ENCODE results near the gene MPG.

The MPG gene

DNA sequence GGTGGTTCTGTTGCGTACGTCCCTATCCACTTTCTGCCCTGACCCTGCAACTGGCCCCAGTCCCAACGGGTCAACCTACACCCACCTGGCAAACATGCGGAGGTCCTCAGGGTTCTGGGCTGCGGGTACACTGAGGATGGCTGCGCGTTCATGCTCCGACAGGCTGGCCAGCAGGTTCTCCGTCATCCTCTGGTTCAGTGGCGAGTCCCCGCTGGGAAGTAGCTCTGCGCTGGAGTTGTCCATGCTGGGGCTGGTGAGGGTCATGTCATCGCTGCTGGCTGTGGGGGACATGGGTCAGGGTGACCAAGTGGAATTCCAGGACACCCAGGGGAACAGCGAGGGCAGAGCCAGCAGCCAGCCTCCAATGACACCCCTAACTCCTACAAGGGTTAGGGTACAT, 10.6 kb downstream of the MPG start:
- H2AFZ ChIP-seq (ENCODE audit: low read depth, low read length) = no peak overlapping the region
- H3K9me3 ChIP-seq (ENCODE audit: low read length) = no peaks in the 10 kb centered on the region
- H3K4me3 ChIP-seq (ENCODE audit: low read length) = no peak overlapping the region
- H3K36me3 ChIP-seq (ENCODE audit: insufficient read depth, low read length) = peaks cover 48% of the 10 kb centered on the region
- H3K27me3 ChIP-seq (ENCODE audit: insufficient read depth, low read length) = no peaks in the 10 kb centered on the region
- no peaks in the 10 kb centered on the region for H3K4me1 ChIP-seq (ENCODE audit: insufficient read depth, low read length)

GRCh38 chr16:89391-90302, 11.6 kb downstream of the MPG start:
- H3K4me3 ChIP-seq (ENCODE audit: low read length) = no peak overlapping the region
- no peaks in the 10 kb centered on the region for H3K27me3 ChIP-seq (ENCODE audit: insufficient read depth, low read length)
- H3K4me1 ChIP-seq (ENCODE audit: insufficient read depth, low read length) = no peaks in the 10 kb centered on the region
- no peaks in the 10 kb centered on the region for H3K9me3 ChIP-seq (ENCODE audit: low read length)
- H2AFZ ChIP-seq (ENCODE audit: low read depth, low read length) = no peak overlapping the region
- H3K36me3 ChIP-seq (ENCODE audit: insufficient read depth, low read length) = peaks cover 44% of the 10 kb centered on the region

GRCh38 chr16:91484-91883, 13.5 kb downstream of the MPG start:
- H3K27me3 ChIP-seq (ENCODE audit: insufficient read depth, low read length) = no peaks in the 10 kb centered on the region
- no peaks in the 10 kb centered on the region for H3K4me1 ChIP-seq (ENCODE audit: insufficient read depth, low read length)
- H3K9me3 ChIP-seq (ENCODE audit: low read length) = no peaks in the 10 kb centered on the region
- peaks cover 26% of the 10 kb centered on the region for H3K36me3 ChIP-seq (ENCODE audit: insufficient read depth, low read length)
- H3K4me3 ChIP-seq (ENCODE audit: low read length) = no peak overlapping the region
- H2AFZ ChIP-seq (ENCODE audit: low read depth, low read length) = no peak overlapping the region

DNA sequence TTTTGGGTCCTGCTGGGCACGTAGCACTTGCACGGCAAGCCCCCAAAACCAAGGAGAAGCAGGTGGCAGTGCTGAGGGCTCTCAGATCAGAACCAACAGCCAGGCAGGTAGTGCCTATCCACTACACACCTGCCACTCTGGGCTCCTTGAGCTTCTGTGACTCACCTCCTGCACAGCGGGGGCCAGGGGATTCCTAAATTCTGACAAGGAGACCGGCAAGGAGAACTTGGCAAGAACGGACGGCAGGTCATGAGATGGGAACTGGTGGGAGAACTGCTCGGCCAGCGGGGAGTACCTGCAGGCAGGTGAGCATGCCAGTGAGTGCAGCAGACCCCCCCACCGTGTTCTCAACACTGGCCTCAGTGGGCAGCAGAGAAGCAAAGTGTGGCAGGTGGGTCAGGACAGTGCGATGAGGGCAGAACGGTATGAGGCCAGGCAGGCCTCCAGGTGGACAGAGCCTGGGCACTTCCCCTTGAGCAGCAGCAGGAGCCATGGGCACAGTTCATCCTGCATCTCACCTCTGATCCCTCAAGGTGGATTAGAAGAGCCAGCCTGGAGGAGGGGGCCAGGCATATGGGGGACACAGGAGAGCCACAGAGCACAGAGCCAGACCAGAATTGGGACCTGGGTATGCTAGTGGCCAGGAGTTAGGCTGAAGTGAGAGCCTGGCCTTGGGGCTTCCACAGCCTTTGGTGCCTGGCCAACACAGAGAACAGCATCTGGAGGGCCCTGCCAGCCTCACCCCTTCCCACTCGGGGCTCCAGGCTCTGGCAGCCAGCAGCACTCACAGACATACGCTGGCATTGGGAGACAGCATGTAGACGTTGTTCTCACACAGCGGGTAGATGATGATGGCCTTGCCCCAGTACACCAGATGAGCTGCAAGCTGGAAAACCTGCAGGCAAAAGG, 14.7 kb downstream of the MPG start:
- H3K36me3 ChIP-seq (ENCODE audit: insufficient read depth, low read length) = peaks cover 19% of the 10 kb centered on the region
- H3K4me3 ChIP-seq (ENCODE audit: low read length) = no peak overlapping the region
- H3K9me3 ChIP-seq (ENCODE audit: low read length) = no peaks in the 10 kb centered on the region
- H3K27me3 ChIP-seq (ENCODE audit: insufficient read depth, low read length) = no peaks in the 10 kb centered on the region
- H2AFZ ChIP-seq (ENCODE audit: low read depth, low read length) = no peak overlapping the region
- no peaks in the 10 kb centered on the region for H3K4me1 ChIP-seq (ENCODE audit: insufficient read depth, low read length)

- Histone ChIP-seq H3K4me3 (ENCODE audit: low read length) (no peak overlapping the region), H2AFZ (ENCODE audit: low read depth, low read length) (no peak overlapping the region), H3K36me3 (ENCODE audit: insufficient read depth, low read length) (peaks cover 2% of the 10 kb centered on the region), H3K27me3 (ENCODE audit: insufficient read depth, low read length) (no peaks in the 10 kb centered on the region), H3K4me1 (ENCODE audit: insufficient read depth, low read length) (no peaks in the 10 kb centered on the region), H3K9me3 (ENCODE audit: low read length) (no peaks in the 10 kb centered on the region)
These were observed 16.9 kb downstream of the MPG start for GRCh38 chr16:94918-95265.

GRCh38 chr16:96935-97381, 18.9 kb downstream of the MPG start:
- Histone ChIP-seq H3K4me3 (ENCODE audit: low read length) (no peak overlapping the region), H3K4me1 (ENCODE audit: insufficient read depth, low read length) (no peaks in the 10 kb centered on the region), H2AFZ (ENCODE audit: low read depth, low read length) (no peak overlapping the region), H3K27me3 (ENCODE audit: insufficient read depth, low read length) (no peaks in the 10 kb centered on the region), H3K36me3 (ENCODE audit: insufficient read depth, low read length) (no peaks in the 10 kb centered on the region), H3K9me3 (ENCODE audit: low read length) (no peaks in the 10 kb centered on the region)

- no peaks in the 10 kb centered on the region for H3K36me3 ChIP-seq (ENCODE audit: insufficient read depth, low read length)
- H3K4me3 ChIP-seq (ENCODE audit: low read length) = no peak overlapping the region
- peaks cover 2% of the 10 kb centered on the region for H3K4me1 ChIP-seq (ENCODE audit: insufficient read depth, low read length)
- H2AFZ ChIP-seq (ENCODE audit: low read depth, low read length) = no peak overlapping the region
- no peaks in the 10 kb centered on the region for H3K9me3 ChIP-seq (ENCODE audit: low read length)
- H3K27me3 ChIP-seq (ENCODE audit: insufficient read depth, low read length) = no peaks in the 10 kb centered on the region
These were observed 19.8 kb downstream of the MPG start for GRCh38 chr16:97822-98221.

DNA sequence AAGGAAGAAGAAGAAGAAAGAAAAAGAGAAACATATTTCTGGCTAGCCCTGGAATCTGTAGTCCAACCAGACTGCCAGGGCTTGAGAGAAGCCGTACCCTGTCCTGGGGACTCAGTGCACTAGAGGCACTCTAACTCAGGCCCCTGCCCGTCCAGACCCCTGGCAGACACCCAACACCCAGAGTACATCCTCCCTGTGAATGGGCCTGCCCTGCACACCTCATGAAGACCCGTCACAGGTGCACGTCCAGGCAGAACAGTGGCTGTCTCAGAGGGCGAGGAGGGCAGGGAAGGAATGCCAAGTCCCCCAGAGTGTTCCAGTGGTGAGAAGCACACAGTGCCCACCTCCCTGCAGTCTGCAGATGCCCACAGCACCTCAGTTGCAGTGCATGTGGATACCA, 23.0 kb downstream of the MPG start:
- Histone ChIP-seq H3K4me1 (ENCODE audit: insufficient read depth, low read length) (peaks cover 4% of the 10 kb centered on the region), H3K27me3 (ENCODE audit: insufficient read depth, low read length) (no peaks in the 10 kb centered on the region), H3K9me3 (ENCODE audit: low read length) (no peaks in the 10 kb centered on the region), H2AFZ (ENCODE audit: low read depth, low read length) (no peak overlapping the region), H3K4me3 (ENCODE audit: low read length) (no peak overlapping the region), H3K36me3 (ENCODE audit: insufficient read depth, low read length) (peaks cover 5% of the 10 kb centered on the region)

- no peak overlapping the region for H2AFZ ChIP-seq (ENCODE audit: low read depth, low read length)
- H3K9me3 ChIP-seq (ENCODE audit: low read length) = no peaks in the 10 kb centered on the region
- H3K4me3 ChIP-seq (ENCODE audit: low read length) = no peak overlapping the region
- no peaks in the 10 kb centered on the region for H3K27me3 ChIP-seq (ENCODE audit: insufficient read depth, low read length)
- H3K36me3 ChIP-seq (ENCODE audit: insufficient read depth, low read length) = peaks cover 5% of the 10 kb centered on the region
- H3K4me1 ChIP-seq (ENCODE audit: insufficient read depth, low read length) = peaks cover 4% of the 10 kb centered on the region
These were observed 23.6 kb downstream of the MPG start for GRCh38 chr16:101586-101985.

DNA sequence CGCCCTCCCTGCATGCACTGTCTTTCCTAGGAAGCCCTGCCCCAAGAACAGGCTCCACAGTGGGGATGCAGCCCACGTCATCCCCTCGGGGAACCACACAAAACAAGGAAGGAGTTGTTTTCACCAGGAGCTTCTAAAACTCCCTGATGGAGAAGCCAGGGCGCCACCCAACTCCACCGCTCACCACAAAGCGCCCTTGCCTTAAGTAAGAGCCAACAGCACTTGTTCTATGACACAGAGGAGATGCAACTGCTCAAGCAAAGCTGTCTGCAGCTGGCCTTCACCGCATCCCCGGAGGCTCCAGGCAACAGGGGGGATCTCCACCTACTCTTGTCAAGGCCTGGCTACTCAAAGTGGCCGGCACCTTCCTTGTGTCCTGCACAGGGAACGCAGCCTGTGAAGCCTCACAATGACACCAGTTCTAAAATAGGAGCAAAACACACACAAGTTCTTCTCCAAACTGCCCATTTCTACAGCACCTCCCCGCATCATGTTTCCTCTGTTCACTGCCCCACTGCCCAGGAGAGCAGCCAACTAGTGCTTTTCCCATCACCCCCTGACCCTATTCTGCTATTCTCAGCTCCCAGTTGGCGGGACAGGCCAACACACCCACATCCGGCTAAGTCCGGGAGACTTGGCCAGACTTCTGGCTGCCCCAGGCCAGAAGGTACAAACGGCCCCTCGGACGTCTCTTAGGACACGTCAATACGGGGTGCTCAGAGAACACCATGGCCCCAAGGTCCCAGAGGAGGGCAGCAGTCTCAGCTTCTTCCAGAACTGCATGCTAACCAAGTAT, 24.2 kb downstream of the MPG start:
- H3K27me3 ChIP-seq (ENCODE audit: insufficient read depth, low read length) = no peaks in the 10 kb centered on the region
- H2AFZ ChIP-seq (ENCODE audit: low read depth, low read length) = no peak overlapping the region
- no peaks in the 10 kb centered on the region for H3K9me3 ChIP-seq (ENCODE audit: low read length)
- no peak overlapping the region for H3K4me3 ChIP-seq (ENCODE audit: low read length)
- H3K36me3 ChIP-seq (ENCODE audit: insufficient read depth, low read length) = peaks cover 5% of the 10 kb centered on the region
- H3K4me1 ChIP-seq (ENCODE audit: insufficient read depth, low read length) = peaks cover 4% of the 10 kb centered on the region

DNA sequence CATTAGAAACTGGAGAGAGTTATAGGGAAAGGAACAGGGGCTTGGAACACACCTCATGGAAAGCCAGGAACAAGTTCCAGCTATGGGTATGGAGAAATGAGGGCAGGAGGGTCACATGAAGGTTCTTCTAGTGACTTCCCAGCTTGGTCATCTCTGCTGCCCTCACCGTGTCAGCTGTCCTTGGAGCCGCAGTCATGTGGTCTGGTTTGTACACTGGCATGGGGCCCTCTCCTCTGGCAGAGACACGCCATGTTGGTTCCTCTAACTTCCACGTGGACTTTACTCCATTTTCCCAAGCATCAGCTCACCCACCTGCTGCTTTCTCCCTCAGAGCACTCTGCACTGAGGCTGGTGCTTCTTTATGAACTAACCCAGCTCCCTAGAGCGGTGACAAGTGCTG, 26.3 kb downstream of the MPG start:
- Histone ChIP-seq H3K4me3 (ENCODE audit: low read length) (no peak overlapping the region), H3K9me3 (ENCODE audit: low read length) (no peaks in the 10 kb centered on the region), H3K36me3 (ENCODE audit: insufficient read depth, low read length) (peaks cover 8% of the 10 kb centered on the region), H3K4me1 (ENCODE audit: insufficient read depth, low read length) (peaks cover 4% of the 10 kb centered on the region), H2AFZ (ENCODE audit: low read depth, low read length) (no peak overlapping the region), H3K27me3 (ENCODE audit: insufficient read depth, low read length) (no peaks in the 10 kb centered on the region)

DNA sequence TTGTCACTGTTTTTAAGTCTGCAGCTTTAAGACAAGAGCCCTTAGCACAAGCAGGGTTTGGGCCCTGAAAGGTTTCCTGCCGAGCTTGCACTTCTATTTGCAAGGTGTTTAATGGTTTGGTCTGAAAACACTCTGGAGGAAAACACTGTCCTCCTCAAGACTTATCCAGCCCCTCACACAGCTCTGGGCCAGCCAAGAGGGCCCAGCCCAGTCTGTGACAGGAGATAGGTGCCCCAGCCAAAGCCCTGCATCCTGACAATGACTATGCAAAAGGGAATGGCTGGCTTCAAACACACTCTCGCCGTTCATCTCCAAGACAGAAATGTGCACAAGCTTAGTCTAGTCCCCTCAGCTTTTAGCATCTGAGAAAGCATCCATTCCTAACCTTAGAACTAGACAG, 26.9 kb downstream of the MPG start:
- H3K4me3 ChIP-seq (ENCODE audit: low read length) = no peak overlapping the region
- no peaks in the 10 kb centered on the region for H3K27me3 ChIP-seq (ENCODE audit: insufficient read depth, low read length)
- H3K4me1 ChIP-seq (ENCODE audit: insufficient read depth, low read length) = peaks cover 4% of the 10 kb centered on the region
- no peak overlapping the region for H2AFZ ChIP-seq (ENCODE audit: low read depth, low read length)
- H3K9me3 ChIP-seq (ENCODE audit: low read length) = no peaks in the 10 kb centered on the region
- H3K36me3 ChIP-seq (ENCODE audit: insufficient read depth, low read length) = peaks cover 9% of the 10 kb centered on the region

GRCh38 chr16:105521-105920, 27.5 kb downstream of the MPG start:
- H3K9me3 ChIP-seq (ENCODE audit: low read length) = no peaks in the 10 kb centered on the region
- no peak overlapping the region for H2AFZ ChIP-seq (ENCODE audit: low read depth, low read length)
- peaks cover 9% of the 10 kb centered on the region for H3K36me3 ChIP-seq (ENCODE audit: insufficient read depth, low read length)
- peaks cover 4% of the 10 kb centered on the region for H3K4me1 ChIP-seq (ENCODE audit: insufficient read depth, low read length)
- no peaks in the 10 kb centered on the region for H3K27me3 ChIP-seq (ENCODE audit: insufficient read depth, low read length)
- H3K4me3 ChIP-seq (ENCODE audit: low read length) = no peak overlapping the region

All from neuron (in vitro differentiated cells).